Femur (tissue), 1 donor: ENCODE measurements around the gene IMMP2L.
A peak's percentile ranks its signal among the peaks of the same experiment; 100 is the strongest.

Experiments
- DNase-seq: peaks from one replicate; pipeline ENCODE4 v3.0.0-alpha.2; 2017

Gene IMMP2L

DNA sequence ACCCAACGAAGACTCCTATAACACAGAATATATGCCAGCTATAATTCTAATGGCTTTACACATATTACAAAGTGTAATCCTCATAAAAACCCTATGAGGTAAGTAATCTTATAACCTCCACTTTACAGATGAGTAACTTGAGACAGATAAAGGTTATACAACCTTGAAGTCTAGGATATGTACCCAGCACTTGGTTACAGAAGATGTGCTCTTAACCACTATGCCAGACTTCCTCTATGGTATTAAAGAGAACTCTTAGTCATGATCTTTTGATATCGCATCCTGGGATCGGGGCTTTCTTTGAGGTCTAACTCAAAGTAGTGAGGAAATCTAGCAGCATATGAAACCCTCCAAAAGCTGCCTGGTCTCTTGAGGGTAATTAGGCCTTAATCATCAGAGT is 790.6 kb downstream of the IMMP2L start:
- DNase-seq: no peak

DNA sequence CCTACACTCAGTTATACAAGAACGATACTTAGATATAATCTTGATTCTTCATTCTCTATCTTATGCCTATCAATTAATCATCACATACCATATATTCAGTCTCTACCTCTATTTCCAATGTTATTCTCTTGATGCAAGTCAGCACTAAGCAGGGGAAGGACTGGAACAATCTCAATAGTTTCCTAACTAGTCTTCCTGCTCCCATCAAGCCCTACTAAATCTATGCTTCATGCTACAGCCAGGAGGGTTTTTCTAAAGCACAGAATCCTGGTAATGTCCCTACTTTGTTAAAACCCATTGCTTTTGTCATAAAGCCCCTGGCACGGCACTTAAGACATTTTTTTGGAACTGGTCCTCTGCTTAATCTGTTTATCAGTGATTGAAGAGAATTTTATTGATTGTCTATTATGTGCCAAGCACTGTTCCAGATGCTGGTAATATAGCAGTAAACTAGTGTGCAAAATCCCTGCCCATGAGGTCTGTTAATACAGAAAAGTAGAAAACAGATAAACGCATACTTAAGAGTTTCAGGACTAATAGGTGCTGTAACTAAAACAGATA is 794.7 kb downstream of the IMMP2L start:
- no peak for DNase-seq

DNA sequence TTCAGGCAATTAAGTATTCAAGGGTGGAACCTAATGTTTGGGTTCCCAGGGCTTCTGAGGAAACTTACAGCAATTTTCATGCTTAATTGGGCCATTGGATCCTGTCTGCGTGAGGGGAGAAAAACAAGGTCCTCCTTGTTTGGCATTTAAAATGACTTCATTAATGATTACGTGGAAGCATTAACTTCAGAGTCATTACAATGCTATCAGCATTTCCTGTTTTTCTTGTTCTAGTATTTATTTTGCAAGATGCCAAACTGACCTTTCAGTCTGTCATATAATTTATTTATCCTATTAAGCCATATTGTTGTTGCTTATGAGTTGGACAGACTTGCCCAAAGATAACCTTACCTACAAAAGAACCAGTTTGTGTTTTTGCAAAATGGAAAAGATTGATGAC is 795.4 kb downstream of the IMMP2L start:
- DNase-seq: no peak

DNA sequence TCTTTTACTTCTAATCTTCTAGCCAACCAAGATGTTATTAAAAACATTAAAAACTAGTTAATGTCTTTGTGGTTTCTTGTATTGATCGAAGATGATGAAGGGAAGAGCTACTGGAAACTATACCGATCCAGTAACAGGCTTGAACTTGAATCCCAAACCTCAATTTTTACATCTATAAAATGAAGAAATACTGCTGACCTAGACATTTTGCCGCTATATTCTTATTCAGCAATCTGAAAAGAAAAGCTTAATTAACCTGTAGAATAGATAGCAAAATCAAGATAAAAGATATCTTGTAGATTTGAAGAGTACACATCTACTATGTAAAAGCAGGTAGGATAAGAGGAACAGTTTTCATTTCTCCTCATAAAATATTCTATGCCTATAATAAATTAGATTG is 797.4 kb downstream of the IMMP2L start:
- no peak for DNase-seq

DNA sequence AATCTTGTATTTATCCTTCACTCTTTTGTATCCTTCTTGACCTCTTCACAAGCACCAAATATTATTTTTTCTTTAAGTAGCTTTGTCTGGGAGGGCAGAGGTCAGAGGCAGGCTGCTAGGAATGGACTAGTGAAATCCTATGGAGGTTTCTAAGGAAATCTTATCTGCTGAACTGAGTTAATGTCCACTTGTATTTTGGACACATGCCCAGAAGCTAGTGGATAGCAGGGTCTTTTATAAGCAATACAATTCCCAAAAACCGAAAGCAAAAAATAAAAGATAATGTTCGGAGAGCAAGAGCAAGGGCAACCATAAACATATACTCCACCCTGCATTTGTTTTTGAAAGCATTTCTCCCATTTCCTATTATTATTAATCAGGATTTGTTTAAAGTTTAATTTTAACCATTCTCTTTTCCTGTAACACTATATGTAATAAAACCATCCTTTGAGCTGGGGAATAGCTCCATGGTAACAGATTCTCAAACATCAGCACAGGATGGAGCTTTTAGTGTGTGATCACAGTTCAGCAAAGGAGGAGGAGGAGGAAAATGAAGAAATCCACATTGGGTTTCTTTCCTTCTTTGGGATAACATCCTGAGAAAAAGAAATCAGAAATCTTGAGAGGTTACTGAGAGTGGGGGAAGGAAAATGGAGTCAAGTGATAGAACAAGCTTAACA is 799.6 kb downstream of the IMMP2L start:
- peak; percentile 20 for DNase-seq

DNA sequence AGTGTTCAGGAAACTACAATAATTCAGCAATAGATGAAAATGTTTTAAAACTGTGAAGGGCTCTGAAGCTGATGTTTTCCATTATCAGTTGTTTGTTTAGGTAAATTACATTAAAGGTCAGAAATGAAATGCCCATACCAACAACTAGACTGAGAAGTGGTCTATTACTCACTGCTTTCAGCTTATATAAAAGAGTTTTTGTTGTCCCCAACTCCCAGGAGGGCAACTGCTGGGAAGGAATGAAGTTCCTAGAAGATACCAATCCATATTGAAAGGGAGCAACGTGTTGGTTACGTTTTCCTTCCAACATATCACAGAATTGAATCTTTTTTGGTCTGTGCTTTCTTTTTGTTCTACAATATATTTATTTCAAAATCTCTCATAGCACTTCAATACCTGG is 802.0 kb downstream of the IMMP2L start:
- DNase-seq: no peak

DNA sequence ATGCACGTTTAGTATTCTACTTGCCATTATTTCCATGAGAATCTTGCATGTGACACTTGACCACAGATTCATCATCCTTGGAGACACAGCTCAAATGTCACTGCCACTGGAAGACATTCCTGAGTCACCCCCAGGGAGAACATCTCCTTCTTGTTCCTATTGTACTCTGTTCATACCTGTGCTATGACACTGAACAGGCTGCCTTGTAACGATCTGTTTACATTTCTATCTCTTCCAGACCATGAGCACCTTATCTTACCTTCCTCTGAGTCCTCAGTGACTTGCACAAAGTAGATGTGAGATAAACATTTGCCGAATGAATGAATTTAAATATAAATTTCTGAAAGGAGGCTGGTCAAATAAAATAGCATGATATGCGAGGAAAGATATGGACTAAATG is 803.2 kb downstream of the IMMP2L start:
- DNase-seq: no peak

DNA sequence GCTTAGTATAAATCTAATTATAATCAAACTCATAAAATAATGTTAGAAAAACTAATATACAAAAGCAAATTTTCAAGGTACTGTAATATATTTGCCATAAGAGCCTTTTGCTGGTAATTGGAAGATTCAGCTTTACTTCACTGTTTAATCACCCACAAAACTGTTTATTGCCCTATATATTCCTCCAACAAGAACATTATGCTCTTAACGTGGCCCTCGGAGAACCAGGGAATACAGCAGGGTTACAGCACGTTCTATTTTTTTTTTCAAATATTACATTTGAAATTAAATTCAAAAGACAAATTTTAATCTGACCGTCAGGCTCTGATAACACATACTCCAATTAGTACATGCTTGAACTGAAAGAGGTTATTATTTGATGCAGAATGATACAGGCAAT is 807.6 kb downstream of the IMMP2L start:
- no peak for DNase-seq

DNA sequence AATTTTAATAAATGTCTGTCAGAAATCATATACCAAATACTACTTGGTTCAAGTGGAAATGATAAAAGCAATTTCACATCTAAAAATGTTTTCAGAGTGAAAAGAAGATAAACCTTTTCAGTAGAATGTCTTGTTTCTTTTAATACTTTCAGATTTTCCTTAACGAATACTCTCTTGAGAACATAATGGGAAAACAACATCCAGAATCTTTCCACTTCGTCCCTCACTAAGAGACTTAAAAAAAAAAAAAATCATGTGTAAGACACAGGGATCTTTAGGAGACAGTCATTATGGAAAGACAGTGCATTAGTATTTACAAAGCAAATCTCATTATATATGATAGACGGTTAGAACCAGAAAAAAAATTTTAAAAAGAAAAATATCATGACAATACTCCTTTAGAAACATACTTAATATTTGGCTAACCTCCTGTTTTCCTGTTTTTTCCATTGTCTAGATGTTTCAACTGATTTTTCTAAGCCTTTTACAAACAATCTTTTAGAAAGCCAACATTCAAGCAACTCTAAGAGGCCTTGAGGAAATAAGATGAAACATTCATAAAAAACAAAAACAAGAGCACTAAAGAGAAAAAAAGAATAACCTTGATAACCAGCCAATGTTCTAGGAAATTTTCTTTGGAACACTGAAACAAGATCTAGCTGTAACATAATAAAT is 811.2 kb downstream of the IMMP2L start:
- no peak for DNase-seq

DNA sequence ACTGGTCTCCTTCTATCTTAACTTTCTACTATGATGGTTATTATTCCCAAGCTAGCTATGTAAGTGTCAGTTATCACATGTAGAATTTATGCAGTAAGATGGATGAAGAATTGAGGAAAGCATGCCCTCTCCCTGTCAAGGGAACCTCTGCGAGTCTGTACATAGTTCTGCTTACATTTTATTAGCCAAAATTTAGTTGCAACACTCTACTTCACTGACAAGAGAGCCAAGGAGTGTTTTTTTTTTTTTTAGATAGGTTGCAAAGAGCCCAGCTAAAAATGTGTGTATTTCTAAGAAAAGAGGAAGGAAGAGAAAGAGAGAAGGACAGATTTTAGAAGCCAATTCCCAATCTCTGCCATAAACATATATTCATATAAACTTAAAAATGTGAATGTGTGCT is 829.1 kb downstream of the IMMP2L start:
- no peak for DNase-seq

DNA sequence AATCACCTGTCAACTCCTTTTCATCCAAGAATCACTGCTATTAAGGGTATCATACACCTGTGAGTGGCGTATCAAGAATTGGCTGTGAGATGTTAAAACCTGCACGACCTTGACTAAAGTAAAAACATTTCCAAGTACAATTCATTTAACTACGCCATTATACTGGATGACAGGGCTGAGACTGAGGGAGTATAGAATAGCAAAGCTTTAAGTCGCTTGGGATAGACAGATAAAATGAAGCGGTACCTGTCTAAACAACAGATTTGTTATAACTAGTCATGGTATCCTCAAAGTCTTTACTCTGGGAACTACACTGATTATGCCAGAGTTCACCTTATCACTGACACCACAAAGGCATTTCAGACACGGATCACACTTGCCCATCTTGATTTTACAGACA is 837.5 kb downstream of the IMMP2L start:
- no peak for DNase-seq

DNA sequence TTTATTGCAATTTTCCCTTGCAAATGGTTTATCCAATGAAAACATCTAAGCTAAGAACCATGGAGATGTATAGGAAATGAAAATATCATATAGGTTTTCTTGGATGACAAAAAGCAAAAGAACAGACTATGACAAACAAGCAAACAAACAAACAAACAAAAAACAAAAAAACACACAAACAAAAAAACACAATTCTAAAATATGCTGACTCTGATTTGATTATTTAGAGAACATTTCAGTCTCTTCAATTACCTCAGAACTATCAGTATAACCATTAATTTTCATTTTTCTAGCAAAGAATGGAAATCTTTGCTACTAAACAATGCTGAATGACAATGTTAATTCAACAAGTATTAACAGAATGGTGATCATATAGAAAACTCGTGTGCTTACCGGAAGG is 840.9 kb downstream of the IMMP2L start:
- DNase-seq: no peak

DNA sequence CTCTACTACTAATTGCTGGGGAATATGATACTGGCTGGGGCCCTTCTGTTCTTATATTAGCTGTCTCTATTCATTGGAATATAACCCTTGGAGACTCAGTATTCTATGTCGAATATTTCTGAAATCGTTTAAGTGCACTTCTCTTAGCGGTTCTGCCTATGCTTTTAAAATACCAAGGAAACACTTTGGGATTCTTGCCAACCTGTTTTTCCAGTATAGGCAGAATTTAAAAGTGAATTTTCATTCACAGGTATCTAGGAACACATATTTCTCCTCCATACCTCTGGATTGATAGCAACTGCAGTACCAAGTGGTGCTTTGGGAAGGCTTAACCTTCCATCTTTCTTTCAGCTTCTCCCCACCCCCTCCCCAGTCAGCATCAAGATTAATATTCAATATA is 841.7 kb downstream of the IMMP2L start:
- DNase-seq: no peak

DNA sequence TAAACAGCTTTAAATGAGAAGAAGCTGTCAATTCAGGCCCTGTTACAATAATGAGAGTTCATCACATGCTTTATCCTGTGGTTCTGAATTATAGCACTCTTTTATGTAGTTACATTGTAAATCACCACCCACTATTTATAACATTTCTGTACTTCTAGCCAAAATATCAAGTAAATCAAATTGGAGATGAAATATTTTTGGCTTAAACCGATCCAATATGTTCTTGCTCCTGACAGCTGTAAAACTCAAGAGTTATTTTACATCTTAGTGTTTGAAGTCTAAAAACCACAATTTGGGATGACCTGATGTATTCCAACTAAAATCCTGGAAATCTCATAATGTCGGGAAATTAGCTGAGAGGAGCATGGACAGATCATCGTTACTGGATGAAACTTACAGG is 842.6 kb downstream of the IMMP2L start:
- DNase-seq: no peak

DNA sequence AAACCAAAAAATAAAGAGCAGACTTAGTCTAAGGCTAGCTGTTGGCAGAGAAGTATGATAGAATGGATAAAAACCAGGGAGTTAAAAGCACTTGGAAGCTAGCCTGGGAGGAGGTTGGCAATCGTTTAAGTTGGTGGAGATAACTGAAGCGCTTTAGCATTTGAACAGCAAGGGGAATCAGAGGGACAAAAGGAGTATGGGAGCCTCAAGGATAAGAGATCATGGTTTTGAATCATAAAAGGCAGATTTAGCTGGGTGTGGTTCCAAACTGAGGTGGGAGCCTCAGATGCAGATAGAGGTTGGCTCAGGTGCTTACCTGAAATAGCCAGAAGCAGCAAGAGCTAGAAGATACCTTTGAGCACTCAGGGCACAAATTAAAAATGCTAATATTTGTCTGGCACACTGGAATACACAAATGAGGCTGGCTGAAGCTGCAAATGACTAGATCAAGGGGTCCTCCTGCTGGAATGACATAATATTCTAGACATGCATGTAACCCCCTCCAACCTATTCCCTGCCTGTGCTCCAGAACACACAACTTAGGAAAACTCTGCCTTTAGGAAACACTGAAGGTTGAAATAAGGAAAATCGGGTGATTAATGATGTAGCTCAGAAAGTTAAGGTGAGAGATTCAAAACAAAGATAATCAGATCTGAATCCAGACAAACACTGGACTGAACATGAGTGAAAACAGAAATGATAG is 843.6 kb downstream of the IMMP2L start:
- no peak for DNase-seq

DNA sequence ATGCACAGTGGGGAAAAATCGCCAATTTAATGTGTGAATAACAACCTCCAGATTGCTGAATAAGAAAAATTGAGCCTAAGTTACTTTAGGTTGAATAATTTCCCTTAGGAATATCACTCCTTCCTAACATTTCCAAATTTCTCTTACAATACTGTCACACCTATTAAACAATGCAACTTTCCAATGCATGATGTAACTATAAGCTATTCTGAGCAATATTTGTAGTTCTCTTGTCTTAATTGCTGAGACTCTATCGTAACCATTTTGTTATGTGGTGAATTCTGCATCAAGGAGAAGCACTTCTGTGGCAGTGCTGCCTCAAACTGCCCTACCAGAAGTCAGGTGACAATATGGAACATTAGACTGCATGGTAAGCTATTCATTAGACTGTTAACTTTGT is 858.1 kb downstream of the IMMP2L start:
- no peak for DNase-seq

DNA sequence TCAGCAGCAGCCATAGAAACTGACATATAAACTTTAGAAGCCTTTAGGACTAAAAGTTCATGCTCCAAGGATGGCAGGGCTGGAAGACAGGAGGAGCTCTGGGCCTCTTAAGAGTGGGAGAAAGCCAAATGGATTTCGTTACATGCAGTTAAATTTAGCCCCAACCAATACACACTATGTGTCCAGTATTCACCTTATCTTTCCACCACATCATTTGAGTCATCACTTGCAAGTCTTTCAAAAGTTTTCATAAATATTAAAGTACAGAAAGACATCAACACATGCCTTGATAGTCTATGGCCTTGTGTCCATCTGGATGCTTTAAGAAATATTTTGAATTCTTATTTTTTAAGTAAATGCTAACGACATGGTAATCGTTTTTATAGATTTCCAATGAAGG is 863.7 kb downstream of the IMMP2L start:
- DNase-seq: no peak

DNA sequence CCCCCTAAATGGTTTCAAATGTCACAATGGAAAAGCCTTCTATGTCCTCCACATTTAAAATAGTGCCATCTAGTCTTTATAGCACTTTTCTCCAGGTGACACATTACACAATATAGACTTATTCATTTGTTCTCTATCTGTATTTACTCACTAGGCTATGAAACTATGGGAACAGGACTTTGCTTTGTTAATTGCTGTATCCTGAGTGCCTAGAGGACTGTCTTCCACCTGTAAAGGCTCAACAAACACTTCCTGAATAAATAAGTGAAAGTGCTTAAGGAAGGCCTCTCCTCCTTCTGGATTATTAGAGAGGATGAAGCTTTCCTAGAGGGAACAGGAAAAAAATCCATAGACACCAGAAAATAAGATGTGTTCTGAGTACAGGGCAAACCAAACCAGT is 868.9 kb downstream of the IMMP2L start:
- DNase-seq: no peak

DNA sequence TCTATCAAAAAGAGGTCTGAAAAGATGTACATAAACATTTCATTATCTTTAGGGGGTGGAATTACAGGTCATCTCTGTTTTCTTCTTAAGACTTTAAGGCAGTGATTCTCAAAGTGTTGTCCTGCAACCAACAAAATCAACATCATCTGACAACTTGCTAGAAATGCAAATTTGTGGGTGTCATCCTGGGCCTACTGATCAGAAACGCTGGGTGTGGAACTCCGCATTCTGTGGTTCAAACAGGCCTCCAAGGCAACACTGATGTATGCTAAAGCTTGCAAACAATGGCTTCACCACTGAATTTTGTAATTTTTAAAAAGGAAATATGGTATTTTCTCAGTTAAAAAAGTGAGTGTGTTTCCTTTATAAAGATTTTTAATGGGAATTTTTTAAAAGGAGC is 873.4 kb downstream of the IMMP2L start:
- DNase-seq: no peak

DNA sequence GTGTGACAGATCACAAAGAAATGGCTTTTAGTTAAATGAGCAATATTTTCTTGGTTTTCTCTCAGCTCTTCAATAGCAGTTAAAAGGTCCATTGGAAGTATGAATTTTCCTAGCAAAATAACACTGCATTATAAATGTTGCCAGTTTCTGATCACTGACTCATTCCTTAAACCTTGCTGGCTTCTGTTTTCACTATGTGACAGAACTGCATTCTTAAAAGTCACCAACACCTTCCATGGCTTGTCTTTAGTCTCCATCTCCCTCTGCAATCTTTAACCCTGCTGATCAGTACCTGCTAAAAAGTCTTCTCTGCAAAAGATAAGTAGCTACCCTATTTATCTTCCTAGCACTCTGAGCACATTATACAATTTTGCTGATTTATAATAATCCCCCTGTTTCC is 876.4 kb downstream of the IMMP2L start:
- no peak for DNase-seq

DNA sequence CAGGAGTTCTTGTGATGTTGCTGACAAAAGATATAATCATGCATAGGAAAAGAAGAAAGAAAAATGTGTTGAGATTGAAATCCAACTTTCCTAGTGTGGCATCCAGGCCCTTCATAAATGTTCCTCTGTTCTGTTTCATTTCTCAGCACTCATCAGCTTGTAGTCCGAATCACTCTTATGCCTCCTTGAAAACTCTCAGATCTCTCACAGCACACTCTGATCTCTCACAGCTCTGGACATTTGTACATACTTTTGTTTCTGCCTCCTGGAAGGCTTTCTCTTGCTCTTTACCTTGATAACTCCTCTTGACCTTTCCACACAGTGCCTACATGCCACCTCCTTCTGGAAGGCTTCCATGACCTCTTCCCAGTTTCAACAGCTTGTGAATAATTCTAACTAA is 880.4 kb downstream of the IMMP2L start:
- DNase-seq: no peak

DNA sequence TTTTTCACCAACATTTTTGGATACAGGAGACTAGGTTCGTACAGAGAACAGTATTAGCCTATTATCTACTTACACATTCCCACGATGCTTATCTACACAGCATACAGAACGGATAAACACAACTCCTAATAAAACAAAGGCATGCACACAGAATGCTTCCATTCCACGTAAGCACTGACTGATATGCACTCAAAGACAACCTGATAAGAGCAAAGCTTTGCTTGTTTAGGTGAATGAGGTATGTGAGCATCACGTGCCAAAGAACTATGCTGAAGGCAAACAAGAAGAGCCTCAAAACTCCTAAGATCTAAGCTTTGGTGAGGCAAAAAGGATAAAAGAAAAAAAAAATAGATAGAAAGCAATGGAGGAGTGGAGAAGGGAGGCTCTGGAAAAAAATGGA is 884.9 kb downstream of the IMMP2L start:
- no peak for DNase-seq

DNA sequence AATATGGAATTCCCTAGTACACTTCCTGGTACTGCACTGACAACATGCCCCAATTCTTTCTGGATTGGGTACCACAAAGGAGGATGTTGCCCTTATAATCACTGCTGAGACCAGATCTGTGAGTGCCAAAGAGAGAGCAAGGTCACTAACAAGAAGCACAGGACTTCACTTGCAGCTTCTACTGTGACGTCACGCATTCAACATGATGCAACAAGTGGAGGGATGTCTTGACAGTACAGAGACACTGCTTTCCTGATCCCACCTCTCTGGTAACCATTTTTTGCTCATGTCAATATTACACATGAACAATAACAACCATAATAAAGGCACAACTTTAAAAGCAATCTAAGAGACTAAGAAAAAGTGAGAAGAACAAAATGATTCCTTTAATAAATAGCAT is 885.5 kb downstream of the IMMP2L start:
- no peak for DNase-seq
